ENCODE measurements around the gene TCERG1L. TPM values are rescaled to one million over a fixed set of nuclear protein-coding genes. Genes with fewer than 3 reads are reported as not detected.

The TCERG1L gene
- total RNA-seq, 1 donor from 2014 or later = not detected

DNA sequence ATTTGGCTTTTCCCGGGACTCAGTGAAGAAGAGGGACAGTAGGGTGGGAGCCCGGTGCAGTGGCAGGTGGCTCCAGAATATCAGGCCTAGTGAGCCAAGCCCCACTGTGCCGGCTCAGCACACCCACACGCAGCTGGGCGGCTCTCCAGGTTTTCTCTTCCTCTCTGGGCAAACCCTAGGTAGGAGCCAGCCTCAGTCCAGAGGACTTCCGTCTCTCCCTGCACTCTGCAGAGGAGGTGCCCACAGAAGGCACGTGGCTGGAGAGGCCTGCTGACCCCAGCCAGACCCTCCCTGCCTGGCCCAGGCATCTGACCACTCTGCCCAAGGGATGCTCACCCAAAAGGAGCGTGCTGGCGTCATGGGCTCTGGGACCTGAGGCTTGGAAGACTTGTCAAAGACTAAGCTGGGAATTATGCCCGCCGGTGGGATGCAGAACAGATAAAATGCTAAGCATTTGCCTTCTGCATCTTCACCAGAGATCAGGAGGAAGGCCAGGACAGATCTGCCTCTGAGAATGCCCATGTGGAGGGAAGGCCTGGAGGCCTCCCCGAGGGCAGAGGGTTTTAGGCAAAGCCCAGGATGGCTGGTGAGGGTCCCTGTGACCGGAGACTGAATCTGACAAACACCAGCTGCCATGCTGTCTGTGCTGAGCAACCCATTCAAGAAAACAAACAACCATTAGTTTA is 40.2 kb downstream of the TCERG1L start:
- ATAC-seq = no peak
- no peak overlapping the region for H3K4me3 ChIP-seq
- TF ChIP-seq, protein P1, sequence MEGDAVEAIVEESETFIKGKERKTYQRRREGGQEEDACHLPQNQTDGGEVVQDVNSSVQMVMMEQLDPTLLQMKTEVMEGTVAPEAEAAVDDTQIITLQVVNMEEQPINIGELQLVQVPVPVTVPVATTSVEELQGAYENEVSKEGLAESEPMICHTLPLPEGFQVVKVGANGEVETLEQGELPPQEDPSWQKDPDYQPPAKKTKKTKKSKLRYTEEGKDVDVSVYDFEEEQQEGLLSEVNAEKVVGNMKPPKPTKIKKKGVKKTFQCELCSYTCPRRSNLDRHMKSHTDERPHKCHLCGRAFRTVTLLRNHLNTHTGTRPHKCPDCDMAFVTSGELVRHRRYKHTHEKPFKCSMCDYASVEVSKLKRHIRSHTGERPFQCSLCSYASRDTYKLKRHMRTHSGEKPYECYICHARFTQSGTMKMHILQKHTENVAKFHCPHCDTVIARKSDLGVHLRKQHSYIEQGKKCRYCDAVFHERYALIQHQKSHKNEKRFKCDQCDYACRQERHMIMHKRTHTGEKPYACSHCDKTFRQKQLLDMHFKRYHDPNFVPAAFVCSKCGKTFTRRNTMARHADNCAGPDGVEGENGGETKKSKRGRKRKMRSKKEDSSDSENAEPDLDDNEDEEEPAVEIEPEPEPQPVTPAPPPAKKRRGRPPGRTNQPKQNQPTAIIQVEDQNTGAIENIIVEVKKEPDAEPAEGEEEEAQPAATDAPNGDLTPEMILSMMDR (IDR thresholded peaks at IDR 0.05) = no peak
- peaks cover 9% of the 10 kb centered on the region for H3K27me3 ChIP-seq (ENCODE audit: low read depth)
- H3K4me1 ChIP-seq = no peaks in the 10 kb centered on the region
- no peaks in the 10 kb centered on the region for H3K36me3 ChIP-seq
- DNase-seq = no peak
- H3K27ac ChIP-seq = no peak overlapping the region
- H3K9me3 ChIP-seq = no peaks in the 10 kb centered on the region
- intact Hi-C loops (cut with DNase I) = no loop called here

DNA sequence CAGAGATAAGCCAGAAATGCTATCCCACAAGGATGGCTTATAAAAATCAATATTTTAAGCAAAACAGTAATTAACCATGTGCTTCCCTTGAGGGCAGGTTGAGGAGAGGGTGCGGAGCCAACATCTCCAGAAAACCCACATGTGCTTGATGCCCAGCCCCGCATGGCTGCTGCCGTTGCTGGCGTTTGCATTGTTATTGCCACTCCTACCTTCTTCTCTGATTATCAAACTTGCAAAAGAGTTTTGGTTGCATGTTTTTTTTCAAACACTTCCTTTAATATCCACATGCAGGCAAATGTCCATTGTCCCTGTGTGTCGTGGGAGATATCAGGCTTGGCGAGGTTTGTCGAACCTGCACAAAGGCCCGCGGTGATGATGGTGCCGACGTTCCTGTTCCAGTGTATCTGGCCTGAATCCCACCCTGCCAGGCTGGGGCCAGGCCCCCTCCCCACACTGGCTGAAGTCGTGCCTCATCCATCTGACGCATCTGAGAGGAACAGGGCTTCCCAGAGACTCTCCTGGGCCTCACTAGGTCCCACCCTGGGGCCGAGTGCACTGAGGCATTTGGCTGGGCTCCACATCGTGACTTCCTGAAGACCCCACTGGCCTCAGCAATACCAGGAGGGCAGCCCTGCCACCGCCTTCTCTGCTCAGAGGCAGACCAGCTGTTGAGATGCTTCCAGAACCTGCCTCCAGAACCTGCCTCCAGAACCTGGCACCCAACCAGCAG is 40.9 kb downstream of the TCERG1L start:
- TF ChIP-seq, protein P1 (IDR thresholded peaks at IDR 0.05) = no peak
- Histone ChIP-seq H3K4me1 (no peaks in the 10 kb centered on the region), H3K4me3 (no peak overlapping the region), H3K36me3 (no peaks in the 10 kb centered on the region), H3K9me3 (no peaks in the 10 kb centered on the region), H3K27ac (no peak overlapping the region), H3K27me3 (ENCODE audit: low read depth) (peaks cover 9% of the 10 kb centered on the region)
- intact Hi-C loops (cut with DNase I) = no loop called here
- DNase-seq (peak; percentile 29), ATAC-seq (no peak)

DNA sequence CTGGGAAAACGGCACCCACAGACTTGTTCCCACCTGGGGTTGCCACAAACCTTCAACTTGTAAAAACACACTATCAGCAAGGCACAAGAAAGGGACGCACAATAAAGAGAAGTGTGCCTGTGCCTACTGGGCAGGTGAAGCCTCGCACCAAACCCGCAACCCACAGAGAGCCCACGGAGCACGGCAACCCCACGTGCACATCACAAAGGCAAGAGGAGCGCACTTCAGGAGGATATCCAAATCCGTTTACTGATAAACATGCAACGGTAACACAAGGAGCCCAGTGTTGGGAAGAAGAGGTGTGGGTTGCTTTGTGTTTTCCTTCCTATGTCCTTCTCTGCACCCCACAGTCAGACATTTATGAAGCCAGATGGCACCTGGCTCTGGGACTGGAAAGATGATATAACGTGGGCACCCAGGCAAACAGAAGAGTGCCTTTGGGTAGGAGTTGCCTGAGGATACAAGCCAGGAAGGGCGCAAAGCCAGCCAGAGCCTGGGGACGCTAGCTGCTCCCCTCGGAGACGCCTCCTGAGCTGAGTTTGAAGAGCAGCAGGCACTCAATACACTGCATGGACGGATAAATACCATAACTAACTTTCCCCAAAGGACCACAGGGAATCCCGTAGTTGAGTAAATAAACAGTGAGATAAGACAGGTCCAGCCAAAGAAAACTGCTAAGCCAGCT is 41.6 kb downstream of the TCERG1L start:
- Histone ChIP-seq H3K27me3 (ENCODE audit: low read depth) (peaks cover 9% of the 10 kb centered on the region), H3K36me3 (no peaks in the 10 kb centered on the region), H3K4me1 (no peaks in the 10 kb centered on the region), H3K9me3 (no peaks in the 10 kb centered on the region), H3K27ac (no peak overlapping the region), H3K4me3 (no peak overlapping the region)
- TF ChIP-seq, protein P1 (IDR thresholded peaks at IDR 0.05) = no peak
- intact Hi-C loops (cut with DNase I) = no loop called here
- ATAC-seq = no peak
- no peak for DNase-seq

DNA sequence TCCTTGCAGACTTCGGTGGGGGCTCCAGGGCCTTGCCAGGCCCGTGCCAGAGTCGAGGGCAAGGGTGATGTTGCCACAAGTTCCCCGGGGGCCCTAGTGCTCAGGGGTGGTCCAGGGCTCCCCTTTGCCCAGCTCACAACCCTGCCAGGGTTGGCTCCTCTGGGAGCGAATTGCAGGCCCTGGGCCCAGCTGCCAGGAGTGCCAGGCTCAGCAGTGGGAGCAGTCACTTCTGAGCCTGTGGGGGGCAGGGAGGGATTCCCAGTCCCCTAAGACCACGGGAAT is 43.8 kb downstream of the TCERG1L start:
- TF ChIP-seq, protein P1 (IDR thresholded peaks at IDR 0.05) = no peak
- Histone ChIP-seq H3K36me3 (no peaks in the 10 kb centered on the region), H3K27me3 (ENCODE audit: low read depth) (peaks cover 9% of the 10 kb centered on the region), H3K4me3 (no peak overlapping the region), H3K27ac (no peak overlapping the region), H3K4me1 (no peaks in the 10 kb centered on the region), H3K9me3 (no peaks in the 10 kb centered on the region)
- intact Hi-C loops (cut with DNase I) = no loop called here
- ATAC-seq (no peak), DNase-seq (no peak)

DNA sequence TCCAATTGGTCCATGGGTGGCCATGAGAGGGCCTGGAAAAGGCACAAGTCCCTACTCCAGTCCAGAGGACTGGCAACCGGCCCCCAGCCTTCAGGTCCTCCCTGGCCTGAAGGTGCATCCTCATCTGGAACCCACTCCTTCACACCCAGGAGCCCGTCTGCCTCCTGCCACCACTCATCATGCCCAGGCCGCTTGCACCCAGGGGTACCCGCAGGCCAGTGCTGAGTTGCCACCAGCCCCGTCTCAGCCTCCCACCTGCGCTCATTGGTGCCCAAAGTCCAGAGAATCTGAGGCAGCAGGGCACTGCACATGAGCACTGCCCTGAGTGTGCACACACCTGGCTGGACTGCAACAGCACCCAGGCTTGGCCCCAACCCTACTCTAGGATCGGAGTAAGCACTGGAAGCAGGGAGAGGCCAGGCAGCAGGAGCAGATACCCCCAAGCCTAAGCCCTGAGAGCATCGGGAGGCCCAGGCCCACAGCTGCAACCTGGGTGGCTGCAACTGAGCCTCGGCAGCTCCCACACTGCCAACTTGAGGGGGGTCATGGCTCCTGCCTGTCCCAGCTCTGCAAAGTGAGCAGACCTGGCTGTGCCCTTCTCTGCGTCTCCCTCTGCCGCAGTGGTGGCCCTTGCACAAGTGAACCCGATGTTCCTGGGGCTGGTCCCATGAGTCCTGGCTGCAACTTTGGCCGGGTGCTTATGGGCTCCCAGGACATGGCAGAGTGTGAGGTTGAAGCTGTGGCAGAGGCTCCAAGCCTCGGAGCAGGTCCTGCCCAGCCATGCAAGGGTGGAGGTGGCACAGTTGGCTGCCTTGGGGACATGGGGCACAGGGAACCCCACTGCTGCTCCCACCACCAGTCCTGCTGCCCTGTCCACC is 44.3 kb downstream of the TCERG1L start:
- TF ChIP-seq, protein P1 (IDR thresholded peaks at IDR 0.05) = no peak
- peak; percentile 30 for DNase-seq
- Histone ChIP-seq H3K4me1 (no peaks in the 10 kb centered on the region), H3K27ac (no peak overlapping the region), H3K4me3 (no peak overlapping the region), H3K9me3 (no peaks in the 10 kb centered on the region), H3K36me3 (no peaks in the 10 kb centered on the region), H3K27me3 (ENCODE audit: low read depth) (peaks cover 9% of the 10 kb centered on the region)
- intact Hi-C loops (cut with DNase I) = no loop called here
- peak in 1 of 2 donors; percentile 15 for ATAC-seq
